ENCODE results near the gene CPLANE1.
"Not testable (repeated sequence)": the region's sequence is repeated elsewhere in the genome, so short reads cannot be mapped to it uniquely, and the experiment has no call there.

Gene CPLANE1

DNA sequence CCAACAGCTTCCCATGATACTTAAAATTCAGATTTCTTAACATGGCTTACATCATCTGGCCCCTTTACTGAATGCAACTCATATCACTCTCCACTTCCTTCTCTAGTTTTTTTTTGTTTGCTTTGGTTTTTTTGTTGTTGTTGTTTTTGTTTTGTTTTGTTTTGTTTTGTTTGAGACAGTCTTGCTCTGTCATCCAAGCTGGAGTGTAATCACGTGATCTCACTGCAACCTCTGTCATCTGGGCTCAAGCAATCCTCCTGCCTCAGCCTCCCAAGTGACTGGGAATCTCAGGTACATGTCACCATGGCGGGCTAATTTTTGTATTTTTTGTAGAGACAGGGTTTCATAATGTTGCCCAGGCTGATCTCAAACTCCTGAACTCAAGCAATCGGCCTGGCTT, 41.4 kb downstream of the CPLANE1 start:
- DNase-seq: no peak

DNA sequence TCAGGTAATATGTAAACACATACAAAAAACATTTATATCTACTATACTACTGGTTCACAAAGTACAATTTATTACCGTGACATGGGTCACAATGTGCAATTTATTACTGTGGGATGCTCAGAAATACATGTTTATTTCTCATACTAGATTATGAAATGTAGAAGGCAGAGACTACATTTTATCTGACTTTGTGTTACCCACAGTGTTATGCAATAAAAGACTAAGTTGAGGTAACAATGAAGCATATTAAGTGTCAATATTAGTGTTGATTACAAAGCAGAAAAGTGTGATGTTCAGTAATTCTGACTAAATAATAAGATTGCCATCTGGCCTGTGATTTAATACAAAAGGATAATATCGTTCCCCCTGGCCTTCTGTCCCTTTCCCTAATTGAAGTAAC, 42.4 kb downstream of the CPLANE1 start:
- DNase-seq: no peak

DNA sequence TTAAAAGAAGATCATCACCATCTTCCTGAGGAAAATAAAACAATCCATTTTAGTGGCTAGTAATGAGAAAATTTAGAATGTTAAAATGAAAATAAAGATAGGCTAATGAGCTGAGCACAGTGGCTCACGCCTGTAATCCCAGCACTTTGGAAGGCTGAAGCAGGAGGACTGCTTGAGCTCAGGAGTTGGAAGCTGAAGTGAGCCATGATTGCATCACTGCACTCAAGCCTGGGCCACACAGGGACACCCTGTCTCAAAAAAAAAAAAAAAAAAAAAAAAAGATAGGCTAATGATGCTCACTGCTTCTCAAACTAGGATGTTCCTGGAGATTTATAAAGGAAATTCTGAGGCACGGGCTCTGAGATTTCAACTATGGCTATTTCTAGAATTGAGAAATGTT, 50.3 kb downstream of the CPLANE1 start:
- peak; percentile 33 for DNase-seq

DNA sequence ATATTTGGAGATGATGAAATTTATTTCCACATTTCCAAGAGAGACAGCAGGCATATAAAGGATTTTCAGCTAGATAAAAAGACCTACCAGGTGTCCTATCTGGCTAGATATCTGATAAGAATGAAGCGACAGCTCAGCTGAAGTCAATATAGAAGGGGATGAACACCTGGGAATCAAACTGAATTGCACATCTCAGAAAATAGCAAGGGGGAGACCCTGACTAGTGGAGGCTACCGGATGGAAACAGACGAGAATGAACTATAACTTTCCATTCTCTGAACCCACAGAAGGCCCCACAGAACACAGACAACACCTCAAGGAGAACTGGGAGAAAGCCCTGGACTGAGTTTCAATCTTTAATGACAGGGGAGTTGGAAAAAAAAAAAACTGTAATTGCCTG, 51.1 kb downstream of the CPLANE1 start:
- DNase-seq: peak; percentile 60

DNA sequence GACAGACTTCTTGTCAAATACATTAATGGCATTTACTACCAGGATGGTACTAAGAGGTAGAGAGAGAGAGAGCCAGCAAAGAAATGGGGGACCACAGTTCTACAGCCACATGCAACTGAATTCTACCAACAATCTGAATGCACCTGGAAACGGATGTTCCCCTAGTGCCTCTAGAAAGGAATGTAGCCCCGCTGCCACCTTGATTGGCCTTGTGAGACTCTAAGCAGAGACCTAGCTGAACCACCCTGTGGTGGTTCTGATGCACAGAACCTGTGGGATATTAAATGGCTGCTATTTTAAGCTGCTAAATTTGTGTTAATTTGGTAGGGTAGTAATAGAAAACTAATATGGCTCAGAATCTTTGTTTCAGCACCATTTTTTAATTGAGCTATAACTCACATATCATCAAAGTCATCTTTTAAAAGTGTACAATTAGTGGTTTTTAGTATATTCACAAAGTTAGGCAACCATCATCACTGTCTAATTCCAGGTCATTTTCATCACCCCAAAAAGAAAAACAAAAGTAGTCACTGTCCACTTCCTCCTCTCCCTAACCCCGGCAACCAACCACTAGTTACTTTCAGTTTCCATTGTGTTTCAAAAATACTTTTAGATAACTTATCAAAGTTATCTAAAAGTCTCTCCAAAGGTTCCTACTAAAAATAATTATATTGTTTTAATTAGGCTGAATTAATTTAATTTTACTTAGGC, 51.7 kb downstream of the CPLANE1 start:
- DNase-seq: peak; percentile 83

DNA sequence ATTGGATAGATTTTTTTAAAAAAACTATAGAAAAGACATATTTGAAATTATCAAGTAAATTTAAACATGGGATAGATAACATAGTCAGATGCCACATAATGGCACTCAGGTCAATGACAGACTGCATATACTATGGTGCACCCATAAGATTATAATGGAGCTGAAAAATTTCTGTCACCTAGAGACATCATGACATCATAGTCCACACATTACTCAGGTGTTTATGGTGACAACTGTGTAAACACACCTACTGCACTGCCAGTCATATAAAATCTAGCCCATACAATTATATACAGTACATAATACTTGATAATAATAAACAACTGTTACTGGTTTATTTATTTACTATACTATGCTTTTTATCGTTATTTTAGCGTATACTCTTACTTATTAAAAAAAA, 58.6 kb downstream of the CPLANE1 start:
- DNase-seq: no peak

DNA sequence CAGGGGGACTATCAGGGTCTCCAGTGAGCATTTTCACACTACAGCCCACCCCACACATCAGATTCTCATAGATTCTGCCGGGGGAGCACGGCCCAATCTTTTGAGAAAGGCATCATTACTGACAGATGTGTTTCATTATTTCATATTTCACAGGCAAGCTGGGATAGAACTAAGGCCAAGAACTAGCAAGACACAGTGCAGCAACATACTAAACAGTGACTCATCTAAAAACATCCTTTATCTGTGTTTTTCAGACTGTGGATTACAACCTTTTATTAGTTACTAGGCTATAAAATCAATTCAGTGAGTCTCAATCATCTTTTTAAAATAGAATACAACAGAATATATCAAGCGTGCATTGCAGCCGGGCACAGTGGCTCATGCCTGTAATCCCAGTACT, 59.8 kb downstream of the CPLANE1 start:
- DNase-seq: no peak

DNA sequence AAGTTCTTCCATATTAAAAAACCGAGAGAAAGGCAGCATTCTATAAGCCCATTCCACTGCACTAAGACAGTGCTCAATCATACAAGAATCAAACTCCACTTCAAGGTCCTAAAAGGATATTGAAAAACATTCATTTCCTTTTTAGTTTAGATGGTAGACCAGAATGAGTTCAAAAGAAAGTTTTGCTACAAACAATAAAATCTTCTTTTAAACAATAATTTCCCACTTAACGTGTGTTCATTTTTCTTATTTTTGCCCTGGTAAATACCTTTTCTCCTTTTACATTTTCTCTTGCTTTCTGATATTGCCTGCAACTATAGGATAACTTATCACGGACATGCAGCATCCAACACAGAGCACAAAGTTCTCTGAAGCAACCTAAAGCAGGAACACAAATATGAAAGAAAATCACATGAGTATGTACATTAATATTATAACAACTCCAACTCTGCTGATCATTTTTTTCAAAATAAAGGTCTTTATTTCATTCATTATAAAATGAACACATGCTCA, 61.7 kb downstream of the CPLANE1 start:
- DNase-seq: peak; percentile 52

DNA sequence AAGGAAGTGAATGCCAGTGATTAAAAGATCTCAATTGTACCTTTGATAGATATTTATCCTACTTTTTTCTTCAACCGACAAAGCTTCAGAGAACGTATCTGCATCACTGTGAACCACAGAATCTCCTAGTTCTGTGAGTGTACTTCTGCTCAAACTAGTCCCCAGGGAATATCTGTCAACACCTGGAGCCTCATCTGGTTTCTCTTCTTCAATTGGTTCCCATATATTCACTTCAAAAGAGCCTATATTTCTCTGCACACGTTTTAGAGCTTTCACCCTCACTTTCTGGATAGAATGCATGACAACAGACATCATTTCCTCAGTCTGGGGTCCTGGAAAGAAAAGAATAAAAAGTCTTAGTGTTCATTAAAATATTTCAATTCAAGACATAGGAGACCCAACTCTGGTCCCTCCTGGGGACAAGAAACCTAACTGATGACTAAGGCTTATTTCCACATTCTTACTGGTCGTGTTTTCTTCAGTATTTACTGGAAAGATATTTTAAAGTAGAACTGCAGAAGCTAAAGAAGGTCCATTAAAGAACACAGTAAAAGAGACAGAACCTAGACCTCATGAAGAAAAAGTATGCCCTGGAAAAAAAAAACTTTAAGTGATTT, 64.3 kb downstream of the CPLANE1 start:
- DNase-seq: no peak

DNA sequence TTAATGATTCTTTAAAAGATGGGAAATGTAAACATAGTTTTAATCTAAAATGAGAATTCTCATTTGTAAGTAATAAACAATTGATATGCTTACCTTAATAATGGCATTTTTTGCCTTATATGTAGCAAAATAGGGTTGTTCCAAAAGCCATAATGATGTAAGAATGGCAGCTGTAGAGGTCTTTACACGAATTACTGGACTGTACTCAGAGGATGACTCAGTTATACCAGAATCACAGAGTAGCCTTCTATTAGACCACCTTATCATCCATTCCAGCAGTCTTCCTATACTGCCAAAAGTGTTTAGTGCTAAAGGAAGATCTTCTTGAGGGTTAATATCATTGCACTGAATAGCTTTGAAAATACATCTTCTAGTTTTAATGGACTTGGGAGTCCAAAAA, 66.5 kb downstream of the CPLANE1 start:
- DNase-seq: peak; percentile 14

DNA sequence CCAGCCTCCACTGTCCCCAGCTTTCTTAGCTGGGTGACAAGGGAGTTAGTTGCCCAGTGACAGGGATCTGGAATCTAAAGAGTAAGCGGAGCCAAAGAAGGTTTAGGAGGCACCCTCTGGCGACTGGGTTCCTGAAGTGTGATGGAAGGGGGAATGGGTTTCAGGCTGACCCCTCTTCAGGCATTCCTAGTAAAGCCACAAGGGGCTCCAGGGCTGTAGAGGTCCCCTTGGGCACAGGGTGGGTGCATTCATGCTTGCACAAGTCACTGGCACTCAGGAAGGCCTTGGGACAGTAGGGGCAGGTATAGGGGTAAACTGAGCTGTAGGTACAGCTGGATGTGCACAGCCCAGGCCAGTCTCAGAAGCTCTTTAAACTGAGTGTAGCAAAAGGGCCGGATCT, 74.2 kb downstream of the CPLANE1 start:
- no peak for DNase-seq

DNA sequence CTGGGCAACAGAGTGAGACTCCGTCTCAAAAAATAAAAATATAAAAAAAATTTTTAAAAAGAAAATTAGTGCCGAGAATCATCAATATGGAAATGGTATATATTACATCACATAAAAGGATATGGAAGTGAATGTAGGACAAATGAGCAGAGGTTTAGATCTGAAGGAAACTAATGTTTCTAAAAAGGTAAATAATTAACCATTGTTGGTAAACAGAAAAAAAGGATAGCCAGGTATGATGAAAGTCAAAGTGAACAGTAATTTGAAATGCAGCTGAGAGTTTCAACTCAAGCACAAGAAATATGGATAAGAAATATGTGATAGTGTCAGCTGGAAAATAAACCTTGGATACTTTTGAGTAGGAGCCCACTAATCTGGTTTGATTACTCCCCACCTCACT, 76.2 kb downstream of the CPLANE1 start:
- no peak for DNase-seq

DNA sequence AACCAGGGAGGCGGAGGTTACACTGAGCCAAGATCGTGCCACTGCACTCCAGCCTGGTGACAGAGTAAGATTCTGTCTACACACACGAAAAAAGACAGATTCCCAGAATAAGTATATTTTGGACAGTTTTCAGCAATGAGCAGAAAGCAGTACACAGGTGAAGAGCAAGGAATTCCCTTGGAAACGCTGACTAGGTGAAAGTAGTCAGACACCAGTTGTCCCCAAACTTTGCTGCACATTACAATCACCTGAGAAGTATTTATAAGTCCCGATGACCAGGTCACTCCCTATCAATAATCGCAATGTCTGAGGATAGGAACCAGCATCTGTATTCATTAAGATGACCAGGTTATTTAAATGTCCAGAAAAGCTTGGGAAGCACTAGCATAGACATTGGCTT, 78.3 kb downstream of the CPLANE1 start:
- no peak for DNase-seq

DNA sequence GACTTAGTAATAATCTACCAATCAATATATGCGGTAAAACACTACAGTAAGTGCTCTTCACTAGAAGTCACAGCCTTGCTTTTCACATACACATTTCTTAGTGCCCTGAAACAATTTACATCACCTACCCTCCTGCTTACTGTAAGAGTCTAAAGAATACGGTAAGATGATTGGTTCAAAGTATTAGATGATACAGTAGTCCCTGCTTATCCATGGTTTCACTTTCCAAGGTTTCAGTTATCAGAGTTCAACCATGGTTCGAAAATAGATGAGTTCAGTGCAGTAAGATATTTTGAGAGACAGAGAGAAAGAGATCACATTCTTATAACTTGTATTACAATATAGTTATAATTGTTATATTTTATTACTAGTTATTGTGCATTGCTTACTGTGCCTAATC, 83.0 kb downstream of the CPLANE1 start:
- DNase-seq: peak; percentile 45

DNA sequence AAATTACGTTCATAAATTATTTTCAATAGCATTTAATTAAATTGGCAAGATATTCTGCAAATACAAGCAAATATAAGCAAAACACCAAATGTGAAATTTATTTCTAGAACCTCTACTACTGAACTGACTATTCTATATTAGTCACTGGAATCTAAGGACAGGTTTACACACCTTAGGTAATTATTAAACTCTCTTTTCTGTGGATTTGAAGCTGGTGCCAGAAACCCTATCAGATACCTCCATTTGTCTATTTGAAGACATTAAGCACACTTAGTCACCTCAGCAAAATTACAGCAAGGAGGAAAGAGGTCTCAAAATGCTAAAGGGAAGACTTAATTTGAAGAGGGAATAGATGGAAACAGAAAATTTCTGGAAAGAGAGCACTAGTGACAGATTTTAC, 83.4 kb downstream of the CPLANE1 start:
- no peak for DNase-seq

DNA sequence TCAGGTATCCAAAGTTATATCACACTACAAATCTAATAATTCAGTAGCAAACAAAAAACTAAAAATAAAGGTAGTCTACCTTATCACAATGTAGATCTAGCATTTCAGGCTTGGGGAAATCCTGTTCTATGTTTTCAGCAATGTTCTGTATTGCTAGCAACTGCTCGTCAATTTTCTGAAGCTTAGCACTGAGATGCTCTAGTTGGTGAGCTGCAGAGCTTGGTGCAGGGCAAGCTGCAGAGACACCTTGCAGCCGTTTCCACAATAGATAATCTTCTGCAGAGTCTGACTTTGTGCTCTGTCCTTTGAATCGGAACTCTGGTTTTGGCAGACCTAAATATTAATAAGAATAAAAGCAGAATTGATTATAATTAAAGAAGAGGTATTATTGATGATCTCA, 95.5 kb downstream of the CPLANE1 start:
- no peak for DNase-seq

DNA sequence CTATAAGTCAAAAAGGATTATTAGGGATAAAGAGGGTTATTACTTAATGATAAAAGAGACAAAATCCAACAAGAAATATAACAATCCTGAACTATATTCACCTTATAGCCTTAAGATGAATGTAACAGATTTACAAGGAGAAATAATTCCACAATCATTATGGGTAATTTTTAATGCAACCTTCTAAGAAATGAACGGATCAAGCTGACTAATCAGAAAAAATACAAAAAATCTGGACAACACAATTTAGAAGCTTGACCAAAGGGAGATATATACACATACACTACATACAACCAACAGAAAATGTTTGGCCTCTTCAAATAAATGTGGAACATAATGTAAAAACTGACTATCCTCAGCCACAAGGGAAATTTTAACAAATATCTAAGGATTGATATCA, 102.3 kb downstream of the CPLANE1 start:
- DNase-seq: no peak

DNA sequence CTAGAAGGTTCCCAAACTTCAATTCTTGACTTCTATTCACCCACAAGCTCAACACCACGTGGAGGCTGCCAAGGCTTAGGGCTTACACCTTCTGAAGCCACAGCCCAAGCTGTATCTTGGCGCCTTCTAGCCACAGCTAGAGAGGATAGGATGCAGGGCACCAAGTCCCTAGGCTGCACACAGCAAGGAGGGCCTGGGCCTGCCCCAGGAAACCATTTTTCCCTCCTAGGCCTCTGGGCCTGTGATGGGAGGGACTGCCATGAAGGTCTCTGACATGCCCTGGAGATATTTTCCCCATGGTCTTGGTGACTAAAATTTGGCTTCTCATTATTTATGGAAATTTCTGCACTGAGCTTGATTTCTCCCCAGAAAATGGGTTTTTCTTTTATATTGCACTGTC, 112.5 kb downstream of the CPLANE1 start:
- DNase-seq: no peak

DNA sequence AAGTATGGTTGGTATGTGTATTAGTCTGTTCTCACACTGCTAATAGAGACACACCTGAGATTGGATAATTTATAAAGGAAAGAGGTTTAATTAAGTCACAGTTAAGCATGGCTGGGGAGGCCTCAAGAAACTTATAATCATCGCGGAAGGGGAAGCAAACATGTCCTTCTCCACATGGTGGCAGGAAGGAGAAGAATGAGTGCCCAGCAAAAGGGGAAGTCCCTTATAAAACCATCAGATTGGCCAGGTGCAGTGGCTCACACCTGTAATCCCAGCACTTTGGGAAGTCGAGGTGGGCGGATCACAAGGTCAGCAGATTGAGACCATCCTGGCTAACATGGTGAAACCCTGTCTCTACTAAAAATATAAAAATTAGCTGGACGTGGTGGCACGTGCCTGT, 113.9 kb downstream of the CPLANE1 start:
- DNase-seq: not testable (repeated sequence)

DNA sequence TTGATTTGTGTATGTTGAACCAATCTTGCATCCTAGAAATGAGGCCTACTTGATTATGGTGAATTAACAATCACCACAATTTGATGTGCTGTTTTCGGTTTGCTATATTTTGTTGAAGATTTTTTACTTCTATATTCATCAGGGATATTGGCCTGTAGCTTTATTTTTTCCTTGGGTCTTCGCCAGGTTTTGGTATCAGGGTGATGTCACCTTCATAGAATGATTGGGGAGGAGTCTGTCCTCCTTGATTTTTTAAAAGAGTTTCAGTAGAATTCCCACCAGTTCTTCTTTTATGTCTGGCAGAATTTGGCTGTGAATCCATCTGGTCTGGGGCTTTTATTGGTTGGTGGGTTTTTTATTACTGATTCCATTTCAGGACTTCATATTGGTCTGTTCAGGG, 115.2 kb downstream of the CPLANE1 start:
- DNase-seq: no peak

DNA sequence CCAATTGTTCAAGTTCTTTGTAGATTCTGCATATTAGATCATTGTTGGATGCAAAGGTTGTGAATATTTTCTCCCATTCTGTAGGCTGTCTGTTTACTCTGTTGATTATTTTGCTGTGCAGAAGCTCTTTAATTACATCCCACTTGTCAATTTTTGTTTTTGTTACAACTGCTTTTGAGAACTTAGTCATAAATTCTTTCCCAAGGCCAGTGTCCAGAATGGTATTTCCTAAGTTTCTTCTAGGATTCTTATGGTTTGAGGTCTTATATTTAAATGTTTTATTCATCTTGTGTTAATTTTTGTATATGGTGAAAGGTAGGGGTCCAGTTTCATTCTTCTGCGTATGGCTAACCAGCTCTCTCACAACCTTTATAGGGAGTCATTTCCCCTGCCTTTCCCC, 116.5 kb downstream of the CPLANE1 start:
- no peak for DNase-seq

DNA sequence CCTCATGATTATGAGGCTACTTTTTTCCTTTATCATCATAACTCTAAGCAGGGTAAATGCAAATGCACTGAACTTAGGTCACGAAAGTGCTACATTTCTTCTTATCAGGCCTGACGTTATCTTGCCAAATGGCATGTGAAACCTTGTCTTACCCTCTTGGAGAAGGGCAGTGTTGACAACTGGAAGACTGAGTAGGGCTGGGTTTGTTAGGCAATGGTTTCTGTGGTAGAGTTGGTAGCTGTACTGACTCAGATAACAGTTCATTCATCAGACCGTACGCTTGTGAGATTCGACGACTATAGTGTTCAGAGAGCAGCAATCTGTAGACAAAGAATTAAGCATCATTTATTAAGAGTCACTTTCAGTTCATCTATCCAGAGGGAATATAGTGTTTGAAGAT, 127.7 kb downstream of the CPLANE1 start:
- peak; percentile 91 for DNase-seq

DNA sequence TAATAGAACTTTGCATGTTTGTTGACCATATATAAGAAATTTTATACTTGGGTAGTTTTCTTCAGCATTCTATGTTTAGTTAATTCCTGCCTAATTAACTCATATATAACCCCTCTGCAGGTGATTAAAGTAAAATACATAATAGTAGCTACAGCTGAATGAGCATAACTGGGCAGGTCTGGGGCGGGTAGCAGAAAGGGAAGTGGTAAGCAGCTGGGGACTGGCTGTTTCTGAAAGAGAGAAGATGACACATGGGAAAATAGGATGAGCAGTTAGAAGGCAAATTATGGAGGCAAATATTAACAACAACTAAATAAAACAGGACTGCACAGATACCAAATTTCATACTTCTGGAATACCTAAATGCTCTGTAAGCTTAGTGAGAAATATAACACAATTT, 128.1 kb downstream of the CPLANE1 start:
- DNase-seq: peak; percentile 81

DNA sequence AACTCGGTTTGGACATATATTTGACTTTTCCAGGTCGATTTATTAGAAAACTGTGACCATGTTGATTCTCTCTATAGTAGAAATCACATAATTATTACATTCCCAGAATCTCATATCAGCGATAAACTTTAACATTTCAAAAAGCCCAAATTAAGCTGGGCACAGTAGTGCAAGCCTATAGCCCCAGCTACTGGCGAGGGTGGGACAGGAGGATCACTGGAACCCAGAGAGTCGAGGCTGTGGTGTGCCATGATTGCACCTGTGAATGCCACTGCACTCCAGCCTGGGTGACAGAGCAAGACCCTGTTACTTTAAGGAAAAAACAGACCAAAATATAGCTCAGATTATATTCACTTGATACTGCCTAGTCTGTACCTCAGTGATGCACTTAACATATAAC, 128.9 kb downstream of the CPLANE1 start:
- no peak for DNase-seq

DNA sequence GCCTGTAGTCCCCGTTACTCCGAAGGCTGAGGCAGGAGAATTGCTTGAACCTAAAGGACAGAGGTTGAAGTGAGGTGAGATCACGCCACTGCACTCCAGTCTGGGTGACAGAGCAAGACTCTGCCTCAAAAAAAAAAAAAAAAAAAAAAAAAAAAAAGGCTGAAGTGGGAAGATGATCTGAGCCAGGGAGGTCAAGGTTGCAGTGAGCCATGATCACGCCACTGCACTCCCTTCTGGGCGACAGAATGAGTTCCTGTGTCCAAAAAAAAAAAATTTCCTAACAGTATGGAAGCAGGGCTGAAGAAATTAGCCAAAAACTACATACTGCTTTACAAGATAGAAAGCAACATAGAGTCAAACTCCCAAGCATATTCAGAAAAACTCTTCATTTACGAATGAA, 132.8 kb downstream of the CPLANE1 start:
- DNase-seq: no peak

Measured in OCI-M1 (cell line).